Measurements from ENCODE around the gene PRDM15. TPM values are rescaled to one million over a fixed set of nuclear protein-coding genes. Genes with fewer than 3 reads are reported as not detected.

PRDM15 gene
- total RNA-seq, 1 experiment from 2014 or later = 9.9 TPM

DNA sequence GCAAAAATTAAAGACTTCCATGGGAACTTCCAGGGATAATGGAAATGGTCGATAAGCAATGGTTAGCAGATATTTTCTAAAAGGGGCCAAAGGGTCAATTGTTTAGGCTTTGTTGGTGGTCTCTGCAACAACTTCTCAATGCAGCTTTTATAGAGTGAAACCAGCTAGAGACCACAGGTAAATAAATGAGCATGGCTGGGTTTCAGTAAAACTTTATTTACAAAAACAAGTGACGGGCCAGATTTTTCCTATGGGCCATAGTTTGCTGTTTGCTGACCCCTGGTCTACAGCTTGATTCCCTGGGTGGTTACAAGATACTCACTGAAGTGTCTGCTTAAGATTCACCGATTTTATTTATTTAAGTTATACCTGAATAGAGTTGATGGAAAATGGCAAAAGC lies 22.6 kb upstream of the PRDM15 start:
- Histone ChIP-seq H4K8ac (replicated peaks; ENCODE audit: insufficient read length, low read depth, low read length) (no peak overlapping the region), H3K4me1 (ENCODE audit: insufficient read depth, low read length) (peaks cover 2% of the 10 kb centered on the region; the same call in 1 of the 2 replicates), H3K14ac (ENCODE audit: insufficient read depth, low read length) (no peak overlapping the region), H3K23me2 (ENCODE audit: insufficient read length, low read depth, low read length, poor library complexity, severe bottlenecking) (no peaks in the 10 kb centered on the region), H3K79me1 (ENCODE audit: insufficient read depth, low read depth, low read length, poor library complexity, severe bottlenecking) (no peaks in the 10 kb centered on the region), H3K18ac (ENCODE audit: insufficient read length, low read depth, low read length) (no peak overlapping the region), H3K56ac (ENCODE audit: insufficient read length, low read depth, low read length) (no peak overlapping the region), H2BK120ac (ENCODE audit: low read depth, low read length, poor library complexity, severe bottlenecking) (no peak overlapping the region), H4K20me1 (ENCODE audit: control insufficient read depth, insufficient read depth, insufficient read length) (no peaks in the 10 kb centered on the region), H3T11ph (ENCODE audit: low read length) (no peak overlapping the region), H4K5ac (ENCODE audit: insufficient read length, low read depth, low read length) (no peak overlapping the region), H2AFZ (ENCODE audit: low read length) (no peak overlapping the region), H3K27ac (ENCODE audit: insufficient read length, low read depth, low read length) (no peak overlapping the region), H3K9ac (ENCODE audit: extremely low read depth, insufficient read length, low read length) (no peak overlapping the region), H3K79me2 (ENCODE audit: insufficient read depth, low read length) (no peaks in the 10 kb centered on the region), H3K27me3 (ENCODE audit: insufficient read depth, low read length) (no peaks in the 10 kb centered on the region), H3K4me2 (ENCODE audit: insufficient read depth, insufficient read length, low read length) (no peak overlapping the region), H4K91ac (ENCODE audit: insufficient read length, low read depth, low read length) (no peak overlapping the region), H2BK15ac (ENCODE audit: low read depth, low read length) (no peak overlapping the region), H2AK5ac (ENCODE audit: insufficient read length, low read length) (no peak overlapping the region), H2BK5ac (ENCODE audit: insufficient read length, low read length) (no peak overlapping the region), H3K9me3 (ENCODE audit: control insufficient read depth, low read depth, low read length) (no peaks in the 10 kb centered on the region), H3K4ac (ENCODE audit: low read depth, low read length) (no peak overlapping the region), H2BK12ac (ENCODE audit: insufficient read length, low read depth, low read length) (no peak overlapping the region), H2BK20ac (ENCODE audit: low read depth, low read length, poor library complexity, severe bottlenecking) (no peak overlapping the region), H3K23ac (ENCODE audit: insufficient read length, low read depth, low read length) (no peak overlapping the region)
- no peak overlapping the region for H3K4me3 Mint-ChIP-seq
- no peak overlapping the region for H3K27ac Mint-ChIP-seq
- WGBS (ENCODE audit: extremely low coverage, insufficient read length, low lambda C conversion rate) = no CpG with 5 or more reads among the region's 3 CpGs
- H3K36me3 Mint-ChIP-seq (ENCODE audit: insufficient read depth in 1 of 3, low read depth in 3 of 3) = peaks cover 1 to 13% (median 13%) of the 10 kb centered on the region in 3 experiments; a peak in 5 of 7 replicates
- peaks cover 25 to 26% of the 10 kb centered on the region in 2 experiments for H3K4me1 Mint-ChIP-seq
- TF ChIP-seq, protein P1, sequence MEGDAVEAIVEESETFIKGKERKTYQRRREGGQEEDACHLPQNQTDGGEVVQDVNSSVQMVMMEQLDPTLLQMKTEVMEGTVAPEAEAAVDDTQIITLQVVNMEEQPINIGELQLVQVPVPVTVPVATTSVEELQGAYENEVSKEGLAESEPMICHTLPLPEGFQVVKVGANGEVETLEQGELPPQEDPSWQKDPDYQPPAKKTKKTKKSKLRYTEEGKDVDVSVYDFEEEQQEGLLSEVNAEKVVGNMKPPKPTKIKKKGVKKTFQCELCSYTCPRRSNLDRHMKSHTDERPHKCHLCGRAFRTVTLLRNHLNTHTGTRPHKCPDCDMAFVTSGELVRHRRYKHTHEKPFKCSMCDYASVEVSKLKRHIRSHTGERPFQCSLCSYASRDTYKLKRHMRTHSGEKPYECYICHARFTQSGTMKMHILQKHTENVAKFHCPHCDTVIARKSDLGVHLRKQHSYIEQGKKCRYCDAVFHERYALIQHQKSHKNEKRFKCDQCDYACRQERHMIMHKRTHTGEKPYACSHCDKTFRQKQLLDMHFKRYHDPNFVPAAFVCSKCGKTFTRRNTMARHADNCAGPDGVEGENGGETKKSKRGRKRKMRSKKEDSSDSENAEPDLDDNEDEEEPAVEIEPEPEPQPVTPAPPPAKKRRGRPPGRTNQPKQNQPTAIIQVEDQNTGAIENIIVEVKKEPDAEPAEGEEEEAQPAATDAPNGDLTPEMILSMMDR (conservative IDR thresholded peaks at IDR 0.05) = no peak
- no peaks in the 10 kb centered on the region for H3K27me3 Mint-ChIP-seq (ENCODE audit: low read depth)
- no peaks in the 10 kb centered on the region for H3K9me3 Mint-ChIP-seq
- no peak for DNase-seq

Data from H9 (cell line).